Vagina (tissue), 2 donors: ENCODE results near the gene AKT1S1.

Source experiments
- CTCF ChIP-seq, 3 experiments: fragments of 450-650 bp in 2 of 3; fragments of 200-600 bp in 1 of 3; sonication (generic) in 1 of 3; IDR thresholded peaks; one replicate each; pipeline ENCODE4 v1.5.1; 2017 to 2019; ENCODE audit warnings: antibody characterized with exemption in 3 of 3, mild to moderate bottlenecking in 2 of 3, moderate library complexity in 2 of 3
- POLR2A ChIP-seq, 2 donors: fragments of 450-650 bp; IDR thresholded peaks; one replicate each; pipeline ENCODE4 v1.6.1; 2017; ENCODE audit warnings: antibody characterized with exemption in 2 of 2, mild to moderate bottlenecking in 2 of 2, moderate library complexity in 2 of 2

GRCh38 chr19:49858088-49858985 lies 18.8 kb downstream of the AKT1S1 start:
- TF ChIP-seq CTCF (IDR thresholded peaks at IDR 0.05) (no peak), POLR2A (IDR thresholded peaks at IDR 0.05) (no peak)
